HG02588 (cell line): ENCODE results near the gene KLB.
"Not testable (repeated sequence)": the region's sequence is repeated elsewhere in the genome, so short reads cannot be mapped to it uniquely, and the experiment has no call there.

Experiments used
- ATAC-seq: cut with Tn5 transposase; IDR thresholded peaks from one replicate; pipeline ENCODE4 v1.9.1; 2021; ENCODE audit warnings: mild to moderate bottlenecking, moderate library complexity; ENCODE audit not compliant: unreplicated experiment

Gene KLB

GRCh38 chr4:39406763-39407583, at the start of gene KLB:
Gene KLB (plus strand): TSS chr4:39406930. CDS start chr4:39406950, 20 bp downstream.
- ATAC-seq: no peak

- ATAC-seq: no peak
These were observed 49.7 kb upstream of the KLB start for GRCh38 chr4:39357002-39357401.

DNA sequence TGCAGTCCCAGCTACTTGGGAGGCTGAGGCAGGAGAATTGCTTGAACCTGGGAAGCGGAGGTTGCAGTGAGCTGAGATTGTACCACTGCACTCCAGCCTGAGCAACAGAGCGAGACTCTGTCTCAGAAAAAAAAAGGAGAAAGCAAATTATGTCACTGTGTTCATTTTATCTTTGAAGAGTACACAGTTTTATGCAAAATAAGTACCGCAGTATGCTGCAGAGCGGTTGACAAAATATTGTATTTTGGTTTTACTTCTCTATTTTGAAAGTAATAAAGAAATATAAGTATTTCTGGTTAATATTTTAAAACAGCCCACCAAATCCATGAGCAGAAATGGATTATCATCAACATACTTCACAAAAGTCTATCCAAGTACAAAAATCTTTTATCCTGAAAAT, 46.1 kb upstream of the KLB start:
- not testable (repeated sequence) for ATAC-seq

DNA sequence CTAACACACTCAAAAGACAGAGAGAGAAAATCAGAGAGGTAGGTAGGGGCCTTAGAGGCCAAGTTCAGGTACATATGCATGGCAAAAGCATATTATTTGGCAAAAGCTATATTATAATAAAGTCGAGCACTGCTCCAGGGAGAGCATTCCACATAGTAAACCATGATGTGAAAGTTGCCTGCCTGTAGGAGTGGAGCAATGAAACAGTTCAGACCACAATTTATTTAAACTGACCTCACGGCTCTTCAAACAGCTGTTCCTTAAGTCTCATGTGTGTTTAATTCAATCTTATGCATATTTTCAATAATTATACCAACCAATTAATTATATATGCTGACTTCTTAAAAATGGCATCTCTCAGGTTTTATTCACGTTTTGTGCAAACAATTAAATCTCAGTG, 43.9 kb upstream of the KLB start:
- ATAC-seq: no peak

GRCh38 chr4:39363773-39364393, 42.8 kb upstream of the KLB start:
- ATAC-seq: no peak

DNA sequence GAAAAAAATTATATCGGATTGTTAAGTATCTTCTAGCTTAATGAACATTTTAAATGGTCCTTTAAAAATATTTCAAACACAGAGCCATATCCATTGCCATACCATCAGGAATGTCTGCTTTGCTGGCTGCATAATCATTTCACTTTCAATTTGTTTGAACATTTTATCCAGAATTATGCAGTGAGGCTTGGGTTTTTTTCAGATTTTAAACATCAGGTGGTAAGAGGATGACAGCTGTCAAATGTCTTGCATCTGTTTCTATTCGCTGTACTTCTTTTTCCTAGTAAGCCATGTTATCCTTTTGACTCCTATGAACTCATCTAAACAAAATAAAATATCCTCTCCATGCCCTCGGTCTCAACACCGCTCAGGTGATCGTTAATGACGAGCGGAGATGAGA, 41.4 kb upstream of the KLB start:
- no peak for ATAC-seq

- ATAC-seq: peak; percentile 89
These were observed 40.6 kb upstream of the KLB start, which contains the start of gene RFC1 for GRCh38 chr4:39365830-39366771. Gene RFC1 (minus strand): TSS chr4:39366362. CDS start chr4:39366241, 121 bp downstream.

- ATAC-seq: no peak
These were observed 39.6 kb upstream of the KLB start for GRCh38 chr4:39367166-39367565.

DNA sequence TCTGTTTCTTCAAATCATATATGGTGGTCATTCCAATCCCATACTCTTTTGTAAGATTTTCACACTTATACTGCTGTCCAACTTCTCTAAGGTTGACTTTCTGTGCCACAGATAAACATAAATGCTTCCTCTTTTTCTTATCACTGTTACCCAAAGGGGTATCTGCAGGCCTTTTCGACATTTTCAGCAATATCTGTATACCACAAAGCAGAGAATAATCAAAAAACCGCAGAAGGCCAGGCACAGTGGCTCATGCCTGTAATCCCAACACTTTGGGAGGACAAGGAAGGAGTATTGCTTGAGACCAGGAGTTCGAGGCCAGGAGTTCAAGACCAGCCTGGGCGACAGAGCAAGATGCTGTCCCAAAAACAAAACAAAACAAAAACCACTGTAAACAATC, 37.4 kb upstream of the KLB start:
- ATAC-seq: no peak

DNA sequence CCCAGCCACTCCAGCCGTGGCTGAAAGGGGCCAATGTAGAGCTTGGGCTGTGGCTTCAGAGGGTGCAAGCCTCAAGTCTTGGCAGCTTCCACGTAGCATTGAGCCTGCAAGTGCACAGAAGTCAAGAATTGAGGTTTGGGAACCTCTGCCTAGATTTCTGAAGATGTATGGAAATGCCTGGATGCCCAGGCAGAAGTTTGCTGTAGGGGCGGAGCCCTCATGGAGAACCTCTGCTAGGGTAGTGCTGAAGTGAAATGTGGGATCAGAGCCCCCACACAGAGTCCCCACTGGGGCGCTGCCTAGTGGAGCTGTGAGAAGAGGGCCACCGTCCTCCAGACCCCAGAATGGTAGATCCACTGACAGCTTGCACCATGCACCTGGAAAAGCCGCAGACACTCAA, 35.5 kb upstream of the KLB start:
- not testable (repeated sequence) for ATAC-seq

- no peak for ATAC-seq
These were observed 31.3 kb upstream of the KLB start for GRCh38 chr4:39375478-39375877.

- no peak for ATAC-seq
These were observed 23.0 kb upstream of the KLB start for GRCh38 chr4:39383690-39384089.

DNA sequence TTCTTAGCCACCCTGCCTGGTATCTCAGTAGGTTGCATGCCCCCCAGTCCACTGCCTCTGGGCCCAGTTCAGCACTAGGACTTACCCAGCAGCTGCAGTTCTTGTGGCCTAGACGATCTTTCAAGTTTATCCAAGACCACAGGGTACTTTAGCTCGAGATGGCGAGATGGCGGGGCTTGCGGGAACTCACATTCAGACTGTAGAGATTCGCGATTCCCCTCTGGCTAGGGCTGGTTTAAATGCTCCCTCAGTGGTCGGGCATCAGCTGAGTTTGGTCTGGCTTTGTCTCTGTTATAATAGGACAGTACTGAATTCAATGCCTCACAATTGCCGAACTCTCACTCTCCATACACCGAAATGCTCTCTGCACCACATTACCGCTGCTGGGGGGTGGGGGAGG, 22.2 kb upstream of the KLB start:
- ATAC-seq: no peak

DNA sequence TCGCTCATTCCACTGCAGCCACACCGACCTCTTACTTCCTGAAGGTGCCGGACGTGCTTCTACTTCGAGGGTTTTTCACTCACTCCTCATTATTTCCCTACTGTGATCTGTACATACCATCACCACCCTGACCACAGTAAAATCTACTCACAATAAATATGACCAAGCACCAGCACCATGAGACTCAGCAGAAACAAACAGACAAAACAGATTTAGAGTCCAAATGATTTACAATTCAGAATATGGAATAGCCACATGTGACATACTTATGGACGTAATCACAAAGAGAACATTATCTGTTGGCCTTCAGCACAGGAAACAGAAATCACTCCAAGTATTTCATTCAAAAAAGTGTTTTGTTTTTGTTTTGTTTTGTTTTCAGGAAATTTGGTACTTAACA, 16.1 kb upstream of the KLB start:
- ATAC-seq: no peak

DNA sequence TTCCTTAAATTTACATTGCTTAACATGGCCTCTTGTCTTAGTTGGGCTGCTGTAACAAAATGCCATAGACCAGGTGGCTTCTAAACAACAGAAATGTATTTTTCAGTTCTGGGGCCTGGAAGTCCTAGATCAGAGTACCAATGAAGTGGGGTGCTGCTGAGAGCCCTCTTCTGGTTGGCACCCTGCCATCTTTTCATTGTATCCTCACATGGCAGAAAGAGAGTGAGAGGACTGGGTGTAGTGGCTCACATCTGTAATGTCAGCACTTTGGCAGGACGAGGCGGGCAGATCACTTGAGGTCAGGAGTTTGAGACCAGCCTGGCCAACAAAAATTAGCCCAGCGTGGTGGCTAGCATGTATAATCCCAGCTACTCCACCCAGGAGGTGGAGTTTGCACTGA, 12.0 kb upstream of the KLB start:
- no peak for ATAC-seq

DNA sequence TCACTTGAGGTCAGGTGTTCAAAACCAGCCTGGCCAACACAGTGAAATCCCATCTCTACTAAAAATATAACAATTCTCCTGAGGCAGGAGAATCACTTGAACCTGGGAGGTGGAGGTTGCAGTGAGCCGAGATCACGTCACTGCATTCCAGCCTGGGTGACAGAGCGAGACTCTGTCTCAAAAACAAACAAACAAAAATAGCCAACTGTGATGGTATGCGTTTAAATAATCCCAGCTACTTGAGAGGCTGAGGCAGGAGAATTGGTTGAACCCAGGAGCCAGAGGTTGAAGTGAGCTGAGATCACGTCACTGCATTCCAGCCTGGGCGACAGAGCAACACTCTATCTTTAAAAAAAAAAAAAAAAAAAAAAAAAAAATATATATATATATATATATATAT, 5.1 kb upstream of the KLB start:
- ATAC-seq: not testable (repeated sequence)

GRCh38 chr4:39407584-39407885, 805 bp downstream of the KLB start:
- no peak for ATAC-seq

DNA sequence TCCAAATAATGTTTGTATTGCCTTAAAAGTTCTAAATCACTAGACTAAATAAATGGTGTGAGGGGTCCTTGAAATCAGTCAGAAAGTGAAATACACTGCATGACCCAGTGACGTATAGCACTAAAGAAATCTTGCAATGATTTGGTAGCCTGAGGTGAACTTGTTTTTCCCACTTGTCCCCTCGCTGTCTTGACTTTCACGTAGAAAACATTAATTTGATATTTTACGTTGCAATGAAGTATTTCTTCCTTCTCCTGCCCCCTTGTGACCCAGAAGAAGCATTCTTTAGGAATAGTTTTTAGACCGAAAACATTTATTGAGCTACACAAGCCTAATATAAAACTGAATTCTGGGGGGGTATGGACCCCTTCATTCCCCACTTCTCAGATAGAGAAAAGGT, 3.7 kb downstream of the KLB start:
- no peak for ATAC-seq

- ATAC-seq: not testable (repeated sequence)
These were observed 4.8 kb downstream of the KLB start for GRCh38 chr4:39411561-39411960.

GRCh38 chr4:39415678-39416283, 9.1 kb downstream of the KLB start:
- no peak for ATAC-seq

DNA sequence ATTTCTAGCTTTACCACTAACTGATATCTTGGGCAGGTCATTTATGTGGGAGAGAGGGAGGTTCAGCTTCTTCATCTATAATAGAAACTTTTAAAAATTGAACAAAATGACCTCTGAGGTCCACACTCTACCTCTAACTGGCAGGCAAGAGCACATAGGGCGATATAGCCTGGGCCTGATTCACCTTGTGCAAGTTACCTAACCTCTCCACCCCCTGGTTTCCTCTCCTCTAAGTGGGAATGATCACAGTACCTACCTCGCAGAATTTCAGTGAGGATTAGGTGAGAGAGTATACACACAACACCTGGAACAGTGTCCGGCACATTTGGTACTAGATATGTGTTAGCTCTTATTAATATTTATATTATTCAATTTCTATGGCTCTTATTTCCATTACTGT, 15.5 kb downstream of the KLB start:
- ATAC-seq: no peak
